Activated CD8-positive, alpha-beta T cell treated with anti-CD3 and anti-CD28 coated beads for 36 hours (primary cell): ENCODE measurements around the gene COL5A1. TPM values are rescaled to one million over a fixed set of nuclear protein-coding genes. Genes with fewer than 3 reads are reported as not detected.
A peak's percentile ranks its signal among the peaks of the same experiment; 100 is the strongest.
"Not testable (repeated sequence)": the region's sequence is repeated elsewhere in the genome, so short reads cannot be mapped to it uniquely, and the experiment has no call there.

Source experiments
- ATAC-seq: fragments of 200-7000 bp; cut with Tn5 transposase; one replicate; pipeline ENCODE4 v1.10.0; 2021; ENCODE audit warnings: mild to moderate bottlenecking, moderate library complexity
- CTCF ChIA-PET: fragments of 350-600 bp; sonication (Branson Sonifier 250); formaldehyde crosslinking; loops from one replicate; lab custom pipeline; 2021; ENCODE audit warnings: antibody characterized with exemption; lab: Charles Lee
- POLR2A ChIA-PET: fragments of 350-600 bp; sonication (Branson Sonifier 250); formaldehyde crosslinking; loops from one replicate; lab custom pipeline; 2021; ENCODE audit warnings: antibody characterized with exemption; lab: Charles Lee
- DNase-seq: peaks from one replicate; pipeline ENCODE4 v3.0.0-alpha.2; 2020
- H3K27ac Mint-ChIP-seq: one replicate; pipeline ENCODE4 v1.8.0; 2021; ENCODE audit warnings: mild to moderate bottlenecking, mixed read lengths
- H3K27me3 Mint-ChIP-seq: one replicate; pipeline ENCODE4 v1.8.0; 2021; ENCODE audit warnings: mixed read lengths
- H3K36me3 Mint-ChIP-seq: one replicate; pipeline ENCODE4 v1.8.0; 2021; ENCODE audit warnings: low read depth, mixed read lengths
- H3K4me1 Mint-ChIP-seq: one replicate; pipeline ENCODE4 v1.8.0; 2021; ENCODE audit warnings: low read depth, mixed read lengths
- H3K4me3 Mint-ChIP-seq: one replicate; pipeline ENCODE4 v1.8.0; 2021; ENCODE audit warnings: mild to moderate bottlenecking, moderate library complexity, mixed read lengths
- H3K9me3 Mint-ChIP-seq: one replicate; pipeline ENCODE4 v1.8.0; 2021; ENCODE audit warnings: mixed read lengths
- intact Hi-C: fragments of 100-400 bp; cut with micrococcal nuclease; formaldehyde crosslinking; loops from one replicate; pipeline ENCODE4 v1.10.0; 2022
- total RNA-seq, 2 experiments: library from RNA; stranded (reverse); gene quantifications; one replicate each; pipeline ENCODE4 v1.2.3, GENCODE V29; 2021
- TF ChIP-seq, protein P1 (sequence below): fragments of 200-600 bp; IDR thresholded peaks from one replicate; pipeline ENCODE4 v1.8.0; 2022; ENCODE audit warnings: antibody characterized with exemption, mild to moderate bottlenecking

COL5A1 gene
- total RNA-seq, 2 experiments from 2014 or later: 0.29 to 0.34 TPM

GRCh38 chr9:134639994-134640393, 1.6 kb upstream of the COL5A1 start:
- Mint-ChIP-seq H3K36me3 (no peaks in the 10 kb centered on the region), H3K4me3 (no peak overlapping the region), H3K27me3 (peaks cover 19% of the 10 kb centered on the region), H3K27ac (no peak overlapping the region), H3K9me3 (no peaks in the 10 kb centered on the region), H3K4me1 (no peaks in the 10 kb centered on the region)
- ATAC-seq (no peak), DNase-seq (no peak)
- POLR2A ChIA-PET: no interaction called here
- TF ChIP-seq, protein P1, sequence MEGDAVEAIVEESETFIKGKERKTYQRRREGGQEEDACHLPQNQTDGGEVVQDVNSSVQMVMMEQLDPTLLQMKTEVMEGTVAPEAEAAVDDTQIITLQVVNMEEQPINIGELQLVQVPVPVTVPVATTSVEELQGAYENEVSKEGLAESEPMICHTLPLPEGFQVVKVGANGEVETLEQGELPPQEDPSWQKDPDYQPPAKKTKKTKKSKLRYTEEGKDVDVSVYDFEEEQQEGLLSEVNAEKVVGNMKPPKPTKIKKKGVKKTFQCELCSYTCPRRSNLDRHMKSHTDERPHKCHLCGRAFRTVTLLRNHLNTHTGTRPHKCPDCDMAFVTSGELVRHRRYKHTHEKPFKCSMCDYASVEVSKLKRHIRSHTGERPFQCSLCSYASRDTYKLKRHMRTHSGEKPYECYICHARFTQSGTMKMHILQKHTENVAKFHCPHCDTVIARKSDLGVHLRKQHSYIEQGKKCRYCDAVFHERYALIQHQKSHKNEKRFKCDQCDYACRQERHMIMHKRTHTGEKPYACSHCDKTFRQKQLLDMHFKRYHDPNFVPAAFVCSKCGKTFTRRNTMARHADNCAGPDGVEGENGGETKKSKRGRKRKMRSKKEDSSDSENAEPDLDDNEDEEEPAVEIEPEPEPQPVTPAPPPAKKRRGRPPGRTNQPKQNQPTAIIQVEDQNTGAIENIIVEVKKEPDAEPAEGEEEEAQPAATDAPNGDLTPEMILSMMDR: no peak
- CTCF ChIA-PET: no interaction called here
- intact Hi-C loops: no loop called here

DNA sequence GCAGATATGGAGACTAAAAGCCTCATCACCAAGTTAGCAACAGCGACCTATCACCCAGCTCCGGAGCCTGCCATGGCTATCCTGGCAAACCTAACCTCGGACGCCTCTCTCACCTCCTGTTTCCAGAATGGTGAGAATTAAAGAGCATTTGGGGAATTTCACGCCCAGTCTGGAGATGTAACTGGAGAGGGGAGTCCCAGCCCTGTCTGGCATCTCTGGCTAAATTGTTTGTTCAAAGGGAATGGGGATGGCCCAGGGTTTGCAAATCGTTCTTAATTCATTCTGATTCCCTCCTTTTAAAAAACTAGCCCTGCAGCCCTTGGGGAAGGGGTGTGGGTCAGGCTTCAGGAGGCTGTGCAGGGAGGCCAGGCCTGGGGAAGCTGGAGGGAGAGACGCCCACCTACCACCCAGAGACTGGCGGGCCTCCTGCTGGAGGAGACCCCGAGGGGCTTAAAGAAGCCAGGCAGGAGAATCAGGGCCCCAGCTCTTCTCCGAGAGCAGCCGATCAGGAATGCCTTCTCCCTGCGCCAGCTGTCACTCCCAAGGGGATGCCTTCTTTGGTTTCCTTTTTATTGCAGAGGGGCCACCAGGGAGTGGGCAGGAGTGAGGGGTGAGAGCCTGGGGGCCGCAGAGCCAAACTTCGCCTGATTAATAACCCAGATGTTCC, 964 bp upstream of the COL5A1 start:
- POLR2A ChIA-PET: no interaction called here
- no peak overlapping the region for H3K4me3 Mint-ChIP-seq
- intact Hi-C loops: no loop called here

DNA sequence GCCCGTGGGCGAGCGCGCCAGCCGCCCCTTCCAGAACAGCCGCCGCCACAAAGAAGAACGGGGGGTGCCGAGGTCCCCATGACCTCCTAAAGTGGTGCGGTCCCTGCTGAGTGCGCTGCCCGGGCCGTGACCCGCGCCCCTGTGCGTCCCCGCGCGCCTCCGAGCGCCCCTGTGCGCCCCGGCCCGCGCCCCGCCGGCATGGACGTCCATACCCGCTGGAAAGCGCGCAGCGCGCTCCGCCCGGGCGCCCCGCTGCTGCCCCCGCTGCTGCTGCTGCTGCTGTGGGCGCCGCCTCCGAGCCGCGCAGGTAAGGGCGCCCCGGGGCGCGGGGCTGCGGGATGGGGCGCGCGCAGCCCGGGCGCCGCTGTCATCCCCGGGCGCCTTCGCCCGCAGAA, 384 bp downstream of the COL5A1 start:
- Mint-ChIP-seq H3K27me3 (peaks cover 19% of the 10 kb centered on the region), H3K4me1 (no peaks in the 10 kb centered on the region), H3K4me3 (no peak overlapping the region), H3K9me3 (no peaks in the 10 kb centered on the region), H3K36me3 (no peaks in the 10 kb centered on the region), H3K27ac (no peak overlapping the region)
- TF ChIP-seq, protein P1: no peak
- DNase-seq (no peak), ATAC-seq (peak; percentile 27)
- ChIA-PET POLR2A (no interaction called here), CTCF (no interaction called here)
- intact Hi-C loops: no loop called here

More for the DNA sequence above, 964 bp upstream of the COL5A1 start:
- ATAC-seq: no peak
- TF ChIP-seq, protein P1: no peak
- Mint-ChIP-seq H3K27me3 (peaks cover 19% of the 10 kb centered on the region), H3K9me3 (no peaks in the 10 kb centered on the region), H3K36me3 (no peaks in the 10 kb centered on the region), H3K4me1 (no peaks in the 10 kb centered on the region), H3K27ac (no peak overlapping the region)
- CTCF ChIA-PET: interaction anchor here (1.0 kb wide), 1 partner anchor 190 kb away, joined by 3 read pairs; no protein-coding TSS in a partner anchor
- DNase-seq: no peak

GRCh38 chr9:134642385-134643181, 980 bp downstream of the COL5A1 start:
- H3K4me3 Mint-ChIP-seq: no peak overlapping the region
- intact Hi-C loops: no loop called here
- H3K27me3 Mint-ChIP-seq: peaks cover 19% of the 10 kb centered on the region
- H3K27ac Mint-ChIP-seq: no peak overlapping the region
- ChIA-PET CTCF (no interaction called here), POLR2A (no interaction called here)
- ATAC-seq: no peak
- DNase-seq: no peak
- no peaks in the 10 kb centered on the region for H3K36me3 Mint-ChIP-seq
- H3K9me3 Mint-ChIP-seq: no peaks in the 10 kb centered on the region
- TF ChIP-seq, protein P1: no peak
- no peaks in the 10 kb centered on the region for H3K4me1 Mint-ChIP-seq

GRCh38 chr9:134643222-134643671, 1.6 kb downstream of the COL5A1 start:
- Mint-ChIP-seq H3K4me1 (no peaks in the 10 kb centered on the region), H3K27me3 (peaks cover 19% of the 10 kb centered on the region), H3K9me3 (no peaks in the 10 kb centered on the region), H3K27ac (no peak overlapping the region), H3K36me3 (no peaks in the 10 kb centered on the region), H3K4me3 (no peak overlapping the region)
- intact Hi-C loops: no loop called here
- ATAC-seq (no peak), DNase-seq (no peak)
- ChIA-PET POLR2A (no interaction called here), CTCF (no interaction called here)
- TF ChIP-seq, protein P1: no peak

DNA sequence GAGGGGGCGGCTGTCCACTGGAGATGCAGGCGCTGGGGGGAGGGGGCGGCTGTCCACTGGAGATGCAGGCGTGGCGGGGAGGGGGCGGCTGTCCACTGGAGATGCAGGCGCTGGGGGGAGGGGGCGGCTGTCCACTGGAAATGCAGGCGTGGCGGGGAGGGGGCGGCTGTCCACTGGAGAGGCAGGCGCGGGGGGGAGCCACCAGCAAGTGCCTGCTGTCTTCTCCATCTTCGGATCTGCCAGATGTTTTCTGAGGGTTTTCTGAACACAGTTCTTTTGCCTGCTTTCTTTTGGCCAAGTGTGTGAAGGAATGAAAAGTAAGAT, 2.8 kb downstream of the COL5A1 start:
- ATAC-seq, intact Hi-C loops, CTCF ChIA-PET, H3K9me3 Mint-ChIP-seq, H3K4me3 Mint-ChIP-seq, H3K4me1 Mint-ChIP-seq, POLR2A ChIA-PET, DNase-seq, H3K27ac Mint-ChIP-seq, H3K36me3 Mint-ChIP-seq: not testable (repeated sequence)
- peaks cover 15% of the 10 kb centered on the region for H3K27me3 Mint-ChIP-seq
